ENCODE results near the gene DLG2.
"Not testable (repeated sequence)": the region's sequence is repeated elsewhere in the genome, so short reads cannot be mapped to it uniquely, and the experiment has no call there.

The DLG2 gene

GRCh38 chr11:85379066-85379465, 248.1 kb downstream of the DLG2 start:
- H2AFZ ChIP-seq (ENCODE audit: low read depth, low read length) = no peak overlapping the region
- H3K4me3 ChIP-seq (ENCODE audit: low read length) = no peak overlapping the region
- H3K36me3 ChIP-seq (ENCODE audit: insufficient read depth, low read length) = no peaks in the 10 kb centered on the region
- no peaks in the 10 kb centered on the region for H3K9me3 ChIP-seq (ENCODE audit: low read length)
- no peaks in the 10 kb centered on the region for H3K4me1 ChIP-seq (ENCODE audit: insufficient read depth, low read length)
- H3K27me3 ChIP-seq (ENCODE audit: insufficient read depth, low read length) = no peaks in the 10 kb centered on the region

- Histone ChIP-seq H3K9me3 (ENCODE audit: low read length) (no peaks in the 10 kb centered on the region), H2AFZ (ENCODE audit: low read depth, low read length) (no peak overlapping the region), H3K27me3 (ENCODE audit: insufficient read depth, low read length) (no peaks in the 10 kb centered on the region)
Observed at GRCh38 chr11:85377901-85378300, 249.2 kb downstream of the DLG2 start.

DNA sequence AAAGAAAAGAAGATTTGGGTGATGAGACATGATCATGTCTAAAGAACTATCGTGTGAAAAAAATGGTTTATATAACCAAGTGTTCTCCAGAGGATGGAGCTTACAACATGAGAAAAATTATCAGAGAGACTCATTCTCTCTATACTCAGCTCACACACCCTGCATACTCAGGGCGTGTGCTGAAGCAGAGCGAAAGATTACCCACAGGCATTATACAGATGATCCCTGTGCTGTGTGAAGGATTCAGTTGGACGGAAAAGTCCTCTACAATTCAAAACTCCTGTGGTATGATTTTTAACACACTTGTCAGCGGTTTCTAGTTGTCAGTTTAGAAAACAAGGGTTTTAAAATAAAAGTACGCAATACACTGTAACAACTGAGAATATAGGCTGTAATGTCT, 267.3 kb downstream of the DLG2 start:
- no peak overlapping the region for H3K4me3 ChIP-seq (ENCODE audit: low read length)
- no peak overlapping the region for H2AFZ ChIP-seq (ENCODE audit: low read depth, low read length)
- H3K36me3 ChIP-seq (ENCODE audit: insufficient read depth, low read length) = no peaks in the 10 kb centered on the region

More at GRCh38 chr11:85377901-85378300, 249.2 kb downstream of the DLG2 start:
- Histone ChIP-seq H3K4me3 (ENCODE audit: low read length) (no peak overlapping the region), H3K4me1 (ENCODE audit: insufficient read depth, low read length) (no peaks in the 10 kb centered on the region), H3K36me3 (ENCODE audit: insufficient read depth, low read length) (no peaks in the 10 kb centered on the region)

GRCh38 chr11:85355921-85356320, 271.2 kb downstream of the DLG2 start:
- Histone ChIP-seq H3K4me1 (ENCODE audit: insufficient read depth, low read length) (no peaks in the 10 kb centered on the region), H2AFZ (ENCODE audit: low read depth, low read length) (no peak overlapping the region), H3K9me3 (ENCODE audit: low read length) (no peaks in the 10 kb centered on the region), H3K36me3 (ENCODE audit: insufficient read depth, low read length) (no peaks in the 10 kb centered on the region), H3K27me3 (ENCODE audit: insufficient read depth, low read length) (no peaks in the 10 kb centered on the region), H3K4me3 (ENCODE audit: low read length) (no peak overlapping the region)

More for the DNA sequence above, 267.3 kb downstream of the DLG2 start:
- no peaks in the 10 kb centered on the region for H3K27me3 ChIP-seq (ENCODE audit: insufficient read depth, low read length)
- H3K9me3 ChIP-seq (ENCODE audit: low read length) = no peaks in the 10 kb centered on the region
- no peaks in the 10 kb centered on the region for H3K4me1 ChIP-seq (ENCODE audit: insufficient read depth, low read length)

- not testable (repeated sequence) for H3K27me3 ChIP-seq (ENCODE audit: insufficient read depth, low read length); H3K4me1 ChIP-seq (ENCODE audit: insufficient read depth, low read length); H3K36me3 ChIP-seq (ENCODE audit: insufficient read depth, low read length); H3K4me3 ChIP-seq (ENCODE audit: low read length); H3K9me3 ChIP-seq (ENCODE audit: low read length); H2AFZ ChIP-seq (ENCODE audit: low read depth, low read length)
Observed at GRCh38 chr11:85349539-85349938, 277.6 kb downstream of the DLG2 start.

GRCh38 chr11:85348945-85349344, 278.2 kb downstream of the DLG2 start:
- Histone ChIP-seq H3K4me1 (ENCODE audit: insufficient read depth, low read length) (no peaks in the 10 kb centered on the region), H3K36me3 (ENCODE audit: insufficient read depth, low read length) (no peaks in the 10 kb centered on the region), H3K9me3 (ENCODE audit: low read length) (no peaks in the 10 kb centered on the region), H3K4me3 (ENCODE audit: low read length) (no peak overlapping the region), H2AFZ (ENCODE audit: low read depth, low read length) (no peak overlapping the region), H3K27me3 (ENCODE audit: insufficient read depth, low read length) (no peaks in the 10 kb centered on the region)

GRCh38 chr11:85347291-85347690, 279.9 kb downstream of the DLG2 start:
- Histone ChIP-seq H2AFZ (ENCODE audit: low read depth, low read length) (no peak overlapping the region), H3K27me3 (ENCODE audit: insufficient read depth, low read length) (no peaks in the 10 kb centered on the region), H3K9me3 (ENCODE audit: low read length) (no peaks in the 10 kb centered on the region), H3K4me1 (ENCODE audit: insufficient read depth, low read length) (no peaks in the 10 kb centered on the region), H3K36me3 (ENCODE audit: insufficient read depth, low read length) (no peaks in the 10 kb centered on the region), H3K4me3 (ENCODE audit: low read length) (no peak overlapping the region)

DNA sequence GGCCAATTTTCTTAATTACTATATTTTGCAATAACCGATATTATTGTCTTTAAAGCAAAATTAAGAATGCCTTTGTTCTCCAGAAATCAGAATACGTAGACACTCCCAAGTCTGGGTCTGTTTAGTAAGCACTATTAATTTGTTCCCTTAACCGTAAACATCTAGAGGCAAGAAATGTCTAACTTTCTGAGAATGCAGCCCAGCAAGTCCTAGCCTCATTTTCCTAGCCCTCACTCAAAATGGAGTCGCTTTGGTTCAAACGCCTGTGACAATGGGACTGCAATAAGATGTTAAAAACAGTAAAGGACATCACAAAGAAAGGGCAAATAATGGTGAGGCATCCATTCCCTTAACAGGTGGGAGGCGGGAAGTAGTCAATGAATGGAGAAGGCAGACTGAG, 280.7 kb downstream of the DLG2 start:
- Histone ChIP-seq H3K9me3 (ENCODE audit: low read length) (no peaks in the 10 kb centered on the region), H3K36me3 (ENCODE audit: insufficient read depth, low read length) (no peaks in the 10 kb centered on the region), H3K4me1 (ENCODE audit: insufficient read depth, low read length) (no peaks in the 10 kb centered on the region), H3K27me3 (ENCODE audit: insufficient read depth, low read length) (no peaks in the 10 kb centered on the region), H3K4me3 (ENCODE audit: low read length) (no peak overlapping the region), H2AFZ (ENCODE audit: low read depth, low read length) (no peak overlapping the region)

GRCh38 chr11:85340846-85341245, 286.3 kb downstream of the DLG2 start:
- not testable (repeated sequence) for H3K9me3 ChIP-seq (ENCODE audit: low read length); H3K36me3 ChIP-seq (ENCODE audit: insufficient read depth, low read length); H3K4me1 ChIP-seq (ENCODE audit: insufficient read depth, low read length); H3K4me3 ChIP-seq (ENCODE audit: low read length); H3K27me3 ChIP-seq (ENCODE audit: insufficient read depth, low read length); H2AFZ ChIP-seq (ENCODE audit: low read depth, low read length)

- Histone ChIP-seq H2AFZ (ENCODE audit: low read depth, low read length) (no peak overlapping the region), H3K4me3 (ENCODE audit: low read length) (no peak overlapping the region), H3K4me1 (ENCODE audit: insufficient read depth, low read length) (no peaks in the 10 kb centered on the region), H3K36me3 (ENCODE audit: insufficient read depth, low read length) (no peaks in the 10 kb centered on the region), H3K27me3 (ENCODE audit: insufficient read depth, low read length) (no peaks in the 10 kb centered on the region), H3K9me3 (ENCODE audit: low read length) (no peaks in the 10 kb centered on the region)
Observed at GRCh38 chr11:85318573-85318972, 308.6 kb downstream of the DLG2 start.

- Histone ChIP-seq H3K4me3 (ENCODE audit: low read length) (no peak overlapping the region), H2AFZ (ENCODE audit: low read depth, low read length) (no peak overlapping the region), H3K36me3 (ENCODE audit: insufficient read depth, low read length) (no peaks in the 10 kb centered on the region), H3K27me3 (ENCODE audit: insufficient read depth, low read length) (no peaks in the 10 kb centered on the region), H3K4me1 (ENCODE audit: insufficient read depth, low read length) (no peaks in the 10 kb centered on the region), H3K9me3 (ENCODE audit: low read length) (no peaks in the 10 kb centered on the region)
Observed at GRCh38 chr11:85316967-85317366, 310.2 kb downstream of the DLG2 start.

GRCh38 chr11:85313741-85314140, 313.4 kb downstream of the DLG2 start:
- Histone ChIP-seq H3K4me3 (ENCODE audit: low read length) (no peak overlapping the region), H3K9me3 (ENCODE audit: low read length) (no peaks in the 10 kb centered on the region), H2AFZ (ENCODE audit: low read depth, low read length) (no peak overlapping the region), H3K4me1 (ENCODE audit: insufficient read depth, low read length) (no peaks in the 10 kb centered on the region), H3K36me3 (ENCODE audit: insufficient read depth, low read length) (no peaks in the 10 kb centered on the region), H3K27me3 (ENCODE audit: insufficient read depth, low read length) (no peaks in the 10 kb centered on the region)

- H3K4me3 ChIP-seq (ENCODE audit: low read length) = no peak overlapping the region
Observed at GRCh38 chr11:85310479-85310878, 316.7 kb downstream of the DLG2 start.

DNA sequence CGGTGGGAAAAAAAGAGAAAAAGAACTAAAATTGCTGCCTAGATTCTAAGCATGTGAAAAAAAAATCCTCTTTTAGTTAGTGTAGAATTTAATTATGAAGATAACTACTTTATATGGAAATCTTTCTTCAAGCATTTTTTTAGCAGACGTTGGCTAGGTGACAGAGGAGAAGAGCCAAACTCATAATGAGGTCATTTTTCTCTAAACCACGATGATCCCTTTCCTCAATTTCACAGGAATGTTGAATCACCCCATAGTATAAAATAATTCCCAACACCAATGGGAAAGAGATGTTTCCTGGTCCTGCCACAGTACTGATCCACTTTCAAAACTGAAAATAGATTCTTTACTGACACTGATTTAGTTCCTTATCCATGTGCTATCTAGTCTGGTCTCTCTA, 319.8 kb downstream of the DLG2 start:
- H2AFZ ChIP-seq (ENCODE audit: low read depth, low read length) = no peak overlapping the region
- H3K36me3 ChIP-seq (ENCODE audit: insufficient read depth, low read length) = no peaks in the 10 kb centered on the region
- no peak overlapping the region for H3K4me3 ChIP-seq (ENCODE audit: low read length)
- no peaks in the 10 kb centered on the region for H3K4me1 ChIP-seq (ENCODE audit: insufficient read depth, low read length)
- H3K9me3 ChIP-seq (ENCODE audit: low read length) = no peaks in the 10 kb centered on the region
- H3K27me3 ChIP-seq (ENCODE audit: insufficient read depth, low read length) = no peaks in the 10 kb centered on the region

More at GRCh38 chr11:85310479-85310878, 316.7 kb downstream of the DLG2 start:
- Histone ChIP-seq H3K4me1 (ENCODE audit: insufficient read depth, low read length) (no peaks in the 10 kb centered on the region), H3K9me3 (ENCODE audit: low read length) (no peaks in the 10 kb centered on the region), H3K36me3 (ENCODE audit: insufficient read depth, low read length) (no peaks in the 10 kb centered on the region), H3K27me3 (ENCODE audit: insufficient read depth, low read length) (no peaks in the 10 kb centered on the region), H2AFZ (ENCODE audit: low read depth, low read length) (no peak overlapping the region)

Measured in neuron (in vitro differentiated cells).